Suprapubic skin (tissue), 4 donors: ENCODE results near the gene INSYN2B. TPM values are rescaled to one million over a fixed set of nuclear protein-coding genes. Genes with fewer than 3 reads are reported as not detected.

Experiments
- DNase-seq, 2 donors: peaks; one replicate each; pipeline ENCODE4 v3.0.0-alpha.2; 2019; ENCODE audit warnings: low spot score in 2 of 2
- H3K27ac ChIP-seq: fragments of 200-600 bp; sonication (generic); one replicate; pipeline ENCODE4 v1.5.1; 2019
- H3K27me3 ChIP-seq: fragments of 200-600 bp; sonication (generic); one replicate; pipeline ENCODE4 v1.5.1; 2019
- H3K36me3 ChIP-seq: fragments of 200-600 bp; sonication (generic); one replicate; pipeline ENCODE4 v1.5.1; 2019
- H3K4me1 ChIP-seq: fragments of 200-600 bp; sonication (generic); one replicate; pipeline ENCODE4 v1.5.1; 2019
- H3K4me3 ChIP-seq: fragments of 200-600 bp; sonication (generic); one replicate; pipeline ENCODE4 v1.5.1; 2019; ENCODE audit warnings: mild to moderate bottlenecking
- H3K9me3 ChIP-seq: fragments of 200-600 bp; sonication (generic); one replicate; pipeline ENCODE4 v1.5.1; 2019
- EP300 ChIP-seq: sonication (generic); formaldehyde crosslinking; IDR thresholded peaks from one replicate; pipeline ENCODE4 v1.6.1; 2017; ENCODE audit warnings: antibody characterized with exemption
- POLR2A ChIP-seq, 2 donors: fragments of 450-650 bp; IDR thresholded peaks; one replicate each; pipeline ENCODE4 v1.6.1; 2017; ENCODE audit warnings: antibody characterized with exemption in 2 of 2, mild to moderate bottlenecking in 2 of 2, moderate library complexity in 2 of 2
- POLR2AphosphoS5 ChIP-seq, 3 donors: sonication (generic); formaldehyde crosslinking; IDR thresholded peaks; one replicate each; pipeline ENCODE4 v1.6.1; 2017; ENCODE audit warnings: antibody characterized with exemption in 3 of 3
- WGBS: methylation state at CpG from one replicate; pipeline ENCODE4 v1.1.5; 2018; 5-methylcytosine and 5-hydroxymethylcytosine counted together
- total RNA-seq, 4 donors: library from RNA; depleted of rRNA; stranded (reverse); fragments of >200 nt; gene quantifications; one replicate each; pipeline ENCODE4 v1.1.0, GENCODE V29; 2016
- TF ChIP-seq, protein P1 (sequence below), 2 donors: fragments of 200-600 bp in 1 of 2; fragments of 450-650 bp in 1 of 2; sonication (generic) in 1 of 2; IDR thresholded peaks; one replicate each; pipeline ENCODE4 v1.5.1; 2016 to 2019; ENCODE audit warnings: antibody characterized with exemption in 2 of 2, mild to moderate bottlenecking in 1 of 2, moderate library complexity in 1 of 2

Gene INSYN2B
- total RNA-seq, 4 donors from 2014 or later, result 0.47 to 0.68 (median 0.55) TPM

DNA sequence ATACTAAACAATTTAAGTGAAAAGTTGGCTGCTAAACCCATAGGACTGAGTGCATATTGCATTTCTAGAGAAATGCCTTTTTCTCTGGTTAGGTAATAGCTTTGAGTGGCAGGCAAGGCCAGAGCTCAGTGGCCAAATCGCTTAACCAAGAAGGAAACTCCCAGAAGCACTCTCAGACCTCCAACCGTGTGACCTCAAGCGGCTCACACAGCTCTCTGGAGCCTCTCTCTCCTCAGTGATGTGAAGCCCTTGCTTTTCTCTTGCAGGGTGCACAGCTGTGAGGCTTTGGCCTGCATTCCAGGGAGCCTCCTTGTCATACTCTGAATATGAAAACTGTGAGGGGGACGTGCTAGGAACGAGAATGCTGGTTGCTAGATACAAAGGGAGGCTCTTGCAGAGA, 106.7 kb downstream of the INSYN2B start:
- Histone ChIP-seq H3K9me3 (no peaks in the 10 kb centered on the region), H3K4me3 (no peak overlapping the region), H3K4me1 (no peaks in the 10 kb centered on the region), H3K27ac (no peak overlapping the region), H3K27me3 (no peaks in the 10 kb centered on the region), H3K36me3 (no peaks in the 10 kb centered on the region)
- no peak for DNase-seq
- WGBS, result 71% methylated on average over 5 of the region's 5 CpGs
- TF ChIP-seq, protein P1, sequence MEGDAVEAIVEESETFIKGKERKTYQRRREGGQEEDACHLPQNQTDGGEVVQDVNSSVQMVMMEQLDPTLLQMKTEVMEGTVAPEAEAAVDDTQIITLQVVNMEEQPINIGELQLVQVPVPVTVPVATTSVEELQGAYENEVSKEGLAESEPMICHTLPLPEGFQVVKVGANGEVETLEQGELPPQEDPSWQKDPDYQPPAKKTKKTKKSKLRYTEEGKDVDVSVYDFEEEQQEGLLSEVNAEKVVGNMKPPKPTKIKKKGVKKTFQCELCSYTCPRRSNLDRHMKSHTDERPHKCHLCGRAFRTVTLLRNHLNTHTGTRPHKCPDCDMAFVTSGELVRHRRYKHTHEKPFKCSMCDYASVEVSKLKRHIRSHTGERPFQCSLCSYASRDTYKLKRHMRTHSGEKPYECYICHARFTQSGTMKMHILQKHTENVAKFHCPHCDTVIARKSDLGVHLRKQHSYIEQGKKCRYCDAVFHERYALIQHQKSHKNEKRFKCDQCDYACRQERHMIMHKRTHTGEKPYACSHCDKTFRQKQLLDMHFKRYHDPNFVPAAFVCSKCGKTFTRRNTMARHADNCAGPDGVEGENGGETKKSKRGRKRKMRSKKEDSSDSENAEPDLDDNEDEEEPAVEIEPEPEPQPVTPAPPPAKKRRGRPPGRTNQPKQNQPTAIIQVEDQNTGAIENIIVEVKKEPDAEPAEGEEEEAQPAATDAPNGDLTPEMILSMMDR (IDR thresholded peaks at IDR 0.05), result no peak
- no peak for TF ChIP-seq POLR2AphosphoS5 (IDR thresholded peaks at IDR 0.05)
- TF ChIP-seq EP300, result no peak
- no peak for TF ChIP-seq POLR2A (IDR thresholded peaks at IDR 0.05)

GRCh38 chr5:169871826-169872490, 108.3 kb downstream of the INSYN2B start:
- TF ChIP-seq POLR2AphosphoS5 (IDR thresholded peaks at IDR 0.05), result no peak
- TF ChIP-seq POLR2A (IDR thresholded peaks at IDR 0.05), result no peak
- TF ChIP-seq, protein P1 (IDR thresholded peaks at IDR 0.05), result no peak
- TF ChIP-seq EP300, result no peak
- 69% methylated on average over 5 of the region's 5 CpGs for WGBS

GRCh38 chr5:169870211-169870610, 110.1 kb downstream of the INSYN2B start:
- Histone ChIP-seq H3K36me3 (no peaks in the 10 kb centered on the region), H3K9me3 (no peaks in the 10 kb centered on the region), H3K4me3 (no peak overlapping the region), H3K27me3 (no peaks in the 10 kb centered on the region), H3K27ac (no peak overlapping the region), H3K4me1 (no peaks in the 10 kb centered on the region)
- WGBS, result 63% methylated on average over 2 of the region's 2 CpGs
- no peak for DNase-seq
- no peak for TF ChIP-seq POLR2AphosphoS5 (IDR thresholded peaks at IDR 0.05)
- no peak for TF ChIP-seq POLR2A (IDR thresholded peaks at IDR 0.05)
- TF ChIP-seq, protein P1 (IDR thresholded peaks at IDR 0.05), result no peak
- TF ChIP-seq EP300, result no peak

More at GRCh38 chr5:169871826-169872490, 108.3 kb downstream of the INSYN2B start:
- no peak overlapping the region for H3K27ac ChIP-seq
- no peak for DNase-seq
- H3K4me3 ChIP-seq, result no peak overlapping the region
- H3K9me3 ChIP-seq, result no peaks in the 10 kb centered on the region
- H3K27me3 ChIP-seq, result no peaks in the 10 kb centered on the region
- H3K4me1 ChIP-seq, result no peaks in the 10 kb centered on the region
- no peaks in the 10 kb centered on the region for H3K36me3 ChIP-seq

- H3K27ac ChIP-seq, result no peak overlapping the region
These were observed 111.2 kb downstream of the INSYN2B start for GRCh38 chr5:169869066-169869465.

DNA sequence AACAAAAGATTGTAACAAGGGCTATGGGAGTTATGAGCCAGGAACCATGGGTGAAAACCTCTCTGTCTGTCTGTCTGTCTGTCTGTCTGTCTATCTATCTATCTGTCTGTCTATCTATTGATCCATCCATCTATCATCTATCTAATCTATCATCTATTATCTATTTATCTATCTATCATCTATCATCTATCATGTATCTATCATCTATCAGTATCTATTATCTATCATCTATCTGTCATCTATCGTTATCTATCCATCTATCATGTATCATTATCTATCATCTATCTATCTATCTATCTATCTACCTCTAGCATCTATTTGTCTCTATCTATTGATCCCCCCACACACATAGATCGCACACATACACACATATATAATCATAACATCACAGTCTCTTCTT, 112.9 kb downstream of the INSYN2B start:
- H3K27ac ChIP-seq, result no peak overlapping the region
- no peak overlapping the region for H3K4me3 ChIP-seq
- DNase-seq, result no peak
- no peaks in the 10 kb centered on the region for H3K9me3 ChIP-seq
- H3K4me1 ChIP-seq, result no peaks in the 10 kb centered on the region
- H3K27me3 ChIP-seq, result no peaks in the 10 kb centered on the region
- no peak for TF ChIP-seq POLR2AphosphoS5 (IDR thresholded peaks at IDR 0.05)
- TF ChIP-seq POLR2A (IDR thresholded peaks at IDR 0.05), result no peak
- TF ChIP-seq, protein P1 (IDR thresholded peaks at IDR 0.05), result no peak
- TF ChIP-seq EP300, result no peak
- WGBS, result 91% methylated on average over 2 of the region's 2 CpGs
- no peaks in the 10 kb centered on the region for H3K36me3 ChIP-seq

More at GRCh38 chr5:169869066-169869465, 111.2 kb downstream of the INSYN2B start:
- WGBS, result 93% methylated on average over 3 of the region's 3 CpGs
- no peak overlapping the region for H3K4me3 ChIP-seq
- no peaks in the 10 kb centered on the region for H3K4me1 ChIP-seq
- no peaks in the 10 kb centered on the region for H3K36me3 ChIP-seq
- no peaks in the 10 kb centered on the region for H3K9me3 ChIP-seq
- no peak for TF ChIP-seq EP300
- no peak for TF ChIP-seq POLR2AphosphoS5 (IDR thresholded peaks at IDR 0.05)
- TF ChIP-seq POLR2A (IDR thresholded peaks at IDR 0.05), result no peak
- TF ChIP-seq, protein P1 (IDR thresholded peaks at IDR 0.05), result no peak
- no peak for DNase-seq
- no peaks in the 10 kb centered on the region for H3K27me3 ChIP-seq
